Activated CD4-positive, alpha-beta T cell treated with anti-CD3 and anti-CD28 coated beads, Interleukin-2, amount 50 U/mL, for 16 hours (primary cell): ENCODE measurements around the gene SLIT3.
A peak's percentile ranks its signal among the peaks of the same experiment; 100 is the strongest.

Experiments
- DNase-seq: peaks from one replicate; pipeline ENCODE4 v3.0.0-alpha.2; 2020

The SLIT3 gene

DNA sequence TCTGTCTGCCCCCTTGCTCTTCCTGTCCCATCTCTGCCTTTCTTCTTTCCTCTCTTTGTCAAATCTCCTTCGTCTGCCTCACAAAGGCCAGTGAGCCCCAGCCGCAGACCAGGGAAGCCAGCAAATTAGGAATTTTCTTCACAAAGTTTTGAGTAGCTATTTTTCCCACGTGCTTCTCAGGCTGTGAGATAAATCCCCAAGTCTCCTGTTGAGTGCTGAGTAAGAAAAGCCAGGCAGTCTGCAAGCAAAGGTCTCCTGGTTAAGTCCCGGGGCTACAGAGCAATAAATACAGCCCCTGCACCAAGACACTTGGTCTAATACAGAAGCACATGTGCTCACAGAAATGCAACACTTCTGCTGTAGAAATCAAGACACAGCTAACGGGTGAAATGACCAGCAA lies 284.9 kb downstream of the SLIT3 start:
- DNase-seq: no peak

DNA sequence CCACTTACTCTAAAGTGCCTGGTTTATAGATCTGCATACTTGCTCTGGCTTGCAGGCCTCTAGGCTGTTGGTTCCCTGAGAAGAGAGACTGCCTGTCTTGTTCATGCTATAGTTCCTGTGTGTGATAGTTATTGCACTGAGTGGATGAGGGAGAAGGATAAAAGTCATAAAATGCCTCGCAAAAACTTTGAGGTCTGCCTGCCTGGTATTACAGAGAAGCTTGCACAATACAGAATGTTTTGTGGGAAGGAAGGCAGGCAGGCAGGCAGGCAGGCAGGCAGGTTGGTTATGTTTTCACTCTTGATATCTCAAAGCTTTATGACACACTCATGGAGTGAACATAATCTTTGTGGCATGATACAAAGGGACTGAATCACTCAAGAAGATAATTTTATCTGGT lies 287.1 kb downstream of the SLIT3 start:
- DNase-seq: no peak

DNA sequence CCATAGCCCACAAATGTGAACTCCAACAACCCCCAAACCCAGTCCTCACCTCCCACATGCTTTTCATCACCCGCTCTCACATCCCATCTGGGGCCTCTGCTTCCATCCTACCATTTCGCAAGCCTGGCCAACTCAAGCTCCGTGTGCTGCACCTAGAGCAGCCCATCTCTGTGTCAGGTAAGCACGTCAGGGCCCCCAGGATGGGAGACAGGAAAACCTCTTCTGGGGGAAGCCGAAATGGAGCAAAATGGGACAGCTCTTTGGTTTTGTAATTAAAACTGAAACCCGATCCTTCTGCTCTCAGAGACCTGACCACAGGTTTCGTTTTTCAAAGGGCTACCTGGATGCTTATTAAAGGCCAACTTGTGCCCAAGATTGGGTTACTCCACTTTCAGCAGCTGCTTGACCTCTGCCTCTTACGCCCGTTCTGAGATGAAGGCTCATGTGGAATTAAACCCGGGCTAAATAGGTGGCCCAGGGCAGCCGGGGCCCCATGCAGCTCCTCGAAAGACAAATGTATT lies 287.7 kb downstream of the SLIT3 start:
- DNase-seq: no peak

DNA sequence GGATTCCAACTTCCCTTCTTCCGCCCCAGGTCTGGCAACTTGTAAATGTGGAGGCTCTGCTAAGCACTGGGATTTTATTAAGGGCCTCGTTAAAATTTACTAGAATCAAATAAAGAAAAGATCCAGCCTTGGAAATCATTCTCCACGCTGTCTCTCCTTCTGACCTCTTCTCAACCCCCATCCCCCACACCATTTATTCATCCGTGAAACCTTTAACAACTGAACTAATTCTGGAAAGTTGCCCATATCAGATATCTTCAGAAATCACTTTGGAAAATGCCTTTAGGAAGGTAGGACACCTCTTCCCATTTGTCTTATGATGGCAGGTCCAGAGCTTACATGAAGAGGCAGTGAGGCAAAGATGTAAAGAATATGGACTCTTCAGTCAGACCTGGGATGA lies 288.5 kb downstream of the SLIT3 start:
- DNase-seq: no peak

DNA sequence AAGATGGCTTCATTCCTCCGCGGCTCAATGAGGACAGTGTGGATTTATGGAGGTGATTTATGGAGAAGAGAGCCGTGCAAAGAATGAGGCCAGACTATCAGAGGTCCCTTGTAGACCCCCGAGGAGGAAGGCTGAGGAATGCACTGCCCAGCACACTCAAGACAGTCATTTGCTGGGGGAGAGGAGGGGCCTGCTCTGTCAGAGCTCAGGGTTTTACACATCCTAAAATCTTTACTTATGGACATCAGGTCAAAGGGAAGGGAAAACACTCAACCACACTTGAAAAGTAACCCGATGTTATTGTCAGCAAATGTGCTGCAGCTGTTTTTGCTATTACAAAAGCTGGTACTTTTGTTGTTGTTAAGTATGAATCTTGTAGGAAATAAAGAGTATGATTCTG lies 289.5 kb downstream of the SLIT3 start:
- no peak for DNase-seq

DNA sequence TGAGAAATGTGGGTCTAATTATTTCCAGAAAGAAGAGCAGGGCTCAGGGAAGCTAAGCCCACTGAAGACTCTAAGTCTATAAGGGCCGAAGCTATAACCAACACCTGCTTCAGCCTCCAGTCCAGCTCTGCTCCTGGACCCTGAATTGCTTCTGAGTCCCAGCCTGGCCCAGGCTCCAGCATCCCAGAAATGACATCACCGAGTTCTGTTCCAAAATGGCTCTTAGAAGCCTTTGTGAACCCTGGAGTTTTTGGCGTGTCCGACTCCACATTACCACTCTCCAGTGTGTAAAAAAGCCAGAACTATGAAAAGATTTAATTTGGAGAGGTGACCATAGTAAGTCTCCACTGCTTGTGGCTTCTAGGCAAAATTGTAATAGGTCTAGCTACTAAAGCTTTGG lies 289.9 kb downstream of the SLIT3 start:
- no peak for DNase-seq

DNA sequence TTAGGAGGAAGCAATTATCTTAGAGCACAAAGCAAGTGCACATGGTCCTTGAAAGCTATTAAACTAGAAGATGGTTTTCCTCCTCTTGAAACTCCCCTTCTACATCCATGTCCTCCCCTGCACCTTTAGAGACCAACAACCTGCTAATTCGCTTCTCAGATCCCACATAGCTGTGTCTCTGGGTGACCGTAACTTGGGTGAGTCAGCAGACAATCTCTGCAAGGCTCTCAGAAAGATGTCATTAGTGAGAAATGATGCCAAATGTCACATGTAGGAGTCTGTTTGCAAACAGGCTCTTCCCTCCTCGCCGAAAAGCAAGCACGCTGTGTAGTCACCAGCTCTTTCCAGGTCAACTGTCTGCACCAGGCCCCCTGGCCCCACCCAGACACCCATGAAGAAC lies 291.8 kb downstream of the SLIT3 start:
- no peak for DNase-seq

DNA sequence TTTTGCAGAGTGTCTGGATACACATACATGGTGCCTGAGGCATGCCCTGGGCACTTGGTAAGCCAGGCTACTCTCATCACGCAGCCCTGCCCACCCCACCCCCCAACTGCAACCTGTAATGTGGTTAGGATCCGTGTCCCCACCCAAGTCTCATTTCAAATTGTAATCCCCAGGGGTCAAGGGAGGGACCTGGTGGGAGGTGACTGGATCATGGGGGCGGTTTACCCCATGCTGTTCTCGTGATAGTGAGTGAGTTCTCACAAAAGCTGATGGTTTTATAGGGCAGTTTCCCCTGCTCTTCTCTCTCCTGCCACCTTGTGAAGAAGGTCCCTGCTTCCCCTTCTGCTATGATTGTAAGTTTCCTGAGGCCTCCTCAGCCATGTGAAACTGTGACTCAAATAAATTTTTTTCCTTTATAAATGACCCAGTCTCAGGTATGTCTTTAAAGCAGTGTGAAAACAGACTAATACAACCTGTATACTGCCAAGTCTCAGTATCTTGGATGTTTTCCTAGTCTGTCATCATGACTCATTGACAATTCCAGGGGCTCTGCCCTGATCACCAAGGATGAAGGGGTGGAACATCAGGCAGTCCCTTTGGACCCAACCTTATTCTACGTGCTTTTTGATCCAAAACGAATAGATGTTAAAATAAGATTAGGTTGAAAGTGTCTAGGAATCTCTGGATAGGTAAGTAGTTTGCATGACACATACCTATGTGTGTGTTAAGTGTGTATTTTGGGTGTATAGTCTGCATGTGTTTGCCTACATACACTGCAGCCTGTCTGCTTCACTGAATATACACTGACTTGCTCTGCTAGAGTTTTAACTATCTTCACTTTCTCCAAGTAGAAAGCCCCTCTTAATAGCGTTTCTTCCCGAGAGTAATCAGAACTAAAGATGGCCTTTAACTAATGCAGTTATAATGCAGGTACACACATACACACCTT lies 293.8 kb downstream of the SLIT3 start:
- no peak for DNase-seq

DNA sequence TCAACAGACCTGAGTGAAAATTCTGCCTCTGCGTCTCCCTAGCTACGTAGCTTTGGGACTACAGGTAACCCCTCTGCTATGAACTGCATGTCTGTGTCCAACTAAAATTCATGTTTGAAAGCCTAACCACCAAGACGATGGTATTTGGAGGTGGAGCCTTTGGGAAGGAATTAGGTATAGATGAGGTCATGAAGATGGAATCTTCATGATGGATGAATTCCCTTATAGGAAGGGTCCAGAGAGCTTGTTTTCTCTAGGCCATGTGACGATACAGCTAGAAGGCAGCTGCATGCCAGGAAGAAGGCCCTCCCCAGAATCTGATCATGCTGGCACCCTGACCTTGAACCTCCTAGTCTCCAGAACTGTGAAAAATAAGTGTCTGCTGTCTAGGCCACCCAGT lies 296.4 kb downstream of the SLIT3 start:
- DNase-seq: no peak

DNA sequence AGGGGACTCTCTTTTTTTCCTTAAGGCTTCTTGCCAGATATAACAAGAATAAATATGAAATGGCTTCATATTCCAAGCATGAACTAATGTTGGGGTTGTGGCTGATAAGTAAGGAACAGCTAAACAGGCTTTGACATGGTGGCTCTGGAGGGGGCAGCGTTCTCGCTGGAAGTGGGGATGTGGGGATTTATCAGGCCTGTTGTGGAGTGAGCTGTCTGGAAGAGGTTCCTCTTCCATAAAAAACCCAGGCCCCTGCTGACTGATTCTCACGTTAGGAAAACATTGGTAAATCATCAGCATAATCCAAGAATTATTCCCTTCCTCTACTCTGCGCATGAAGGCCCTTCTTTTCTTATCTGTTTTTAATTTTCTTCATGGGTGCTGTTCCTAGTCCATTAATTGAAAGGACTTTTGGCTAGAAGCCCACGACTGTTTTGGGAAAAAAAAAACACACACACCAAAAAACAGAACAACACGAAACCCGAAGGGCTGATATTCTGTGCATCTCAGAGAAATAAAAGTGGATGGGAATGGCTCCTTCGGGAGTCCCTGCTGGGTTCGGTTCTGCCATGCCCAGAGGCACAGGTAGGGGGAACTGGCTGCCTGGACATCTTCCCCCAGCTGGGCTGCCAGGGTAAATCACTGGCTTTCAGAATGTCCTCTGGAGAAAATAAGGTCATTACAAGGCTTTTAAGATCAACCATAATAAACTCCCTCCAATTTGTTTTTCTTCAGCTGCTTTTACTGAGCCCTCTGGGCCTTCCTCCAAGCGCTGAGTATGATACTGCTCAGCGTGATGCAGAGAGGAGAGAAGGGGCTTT lies 297.0 kb downstream of the SLIT3 start:
- DNase-seq: no peak

DNA sequence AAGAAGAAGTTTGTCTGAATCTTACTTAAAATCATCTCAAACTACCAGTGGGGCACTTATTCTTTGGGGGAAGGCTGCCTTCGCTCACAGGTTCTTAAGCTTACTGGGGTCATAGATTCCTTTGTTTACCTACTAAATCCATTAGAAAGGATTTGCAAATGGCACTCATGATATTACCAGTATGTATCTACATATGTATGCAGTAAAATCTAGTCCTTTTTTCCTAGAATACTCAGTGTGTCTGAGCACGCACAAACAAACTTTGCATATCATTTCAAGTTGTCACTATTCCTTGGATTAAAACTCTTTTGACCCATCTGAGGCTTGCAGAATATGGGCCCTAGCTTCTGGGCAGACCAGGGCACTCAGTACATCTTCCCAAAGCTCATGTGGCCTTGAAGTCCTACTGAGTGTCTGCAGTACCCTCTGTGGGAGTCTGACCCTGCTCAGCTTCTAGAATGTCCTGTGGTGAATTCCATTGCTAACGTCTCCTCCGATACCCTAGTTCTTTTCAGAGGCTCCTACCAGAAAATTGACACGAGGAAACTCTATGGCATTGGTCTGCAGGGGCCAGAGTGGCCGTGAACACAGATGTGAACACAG lies 297.9 kb downstream of the SLIT3 start:
- DNase-seq: no peak

DNA sequence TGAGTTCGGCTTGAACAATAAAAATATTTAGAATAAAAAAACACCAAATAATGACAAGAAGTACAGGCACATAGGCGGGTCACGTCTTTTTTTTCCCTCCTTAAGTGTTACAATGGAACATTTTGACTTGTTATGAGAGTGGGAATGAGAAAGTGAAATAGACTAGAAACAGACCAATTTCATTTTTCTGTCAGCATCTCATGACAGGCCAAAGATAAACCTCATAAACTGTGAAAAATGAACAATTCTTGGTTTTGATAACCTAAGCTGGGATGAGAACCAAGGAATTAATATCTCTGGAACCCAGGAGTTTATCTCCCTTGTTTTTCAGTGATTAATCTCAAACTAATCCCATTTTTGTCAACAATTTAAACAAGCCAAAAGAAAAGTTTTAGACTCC lies 299.5 kb downstream of the SLIT3 start:
- no peak for DNase-seq

DNA sequence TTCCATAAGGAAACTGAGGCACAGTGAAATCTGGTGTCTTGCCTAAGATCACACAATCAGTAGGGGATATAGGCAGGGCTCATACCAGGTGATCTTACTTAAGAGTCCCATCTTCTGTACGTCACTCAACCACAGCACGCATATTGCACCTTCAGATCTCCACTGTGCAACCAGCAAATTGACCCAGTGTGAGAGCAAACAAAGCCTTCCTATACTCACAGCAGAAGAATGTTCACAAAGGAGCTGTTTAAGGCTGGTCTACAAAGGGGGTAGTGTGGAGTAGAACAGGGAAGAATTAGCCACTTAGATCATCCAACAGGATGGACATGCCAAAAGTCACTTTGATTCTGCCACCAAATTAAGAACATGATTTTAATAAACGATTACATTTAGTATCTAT lies 305.9 kb downstream of the SLIT3 start:
- DNase-seq: no peak

DNA sequence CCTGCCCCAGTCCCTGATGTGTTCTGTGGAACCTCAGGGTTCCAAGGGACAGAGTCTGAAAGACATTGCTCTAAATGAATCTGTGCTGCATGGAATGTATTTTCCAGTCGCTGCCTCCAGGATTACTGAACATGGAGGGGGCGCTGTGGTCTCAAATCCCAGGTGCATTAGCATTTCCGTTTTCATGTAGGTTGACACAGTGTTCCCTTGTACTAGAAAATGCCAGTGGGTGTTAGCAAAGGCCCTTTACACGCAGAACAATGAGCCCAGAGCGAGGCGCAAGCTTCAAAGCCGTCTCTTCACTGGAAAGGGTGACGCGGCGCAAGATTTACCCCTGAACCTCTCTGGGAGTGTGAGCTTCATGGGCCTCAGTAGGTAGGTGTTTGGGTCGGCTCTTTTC lies 308.3 kb downstream of the SLIT3 start:
- DNase-seq: no peak

DNA sequence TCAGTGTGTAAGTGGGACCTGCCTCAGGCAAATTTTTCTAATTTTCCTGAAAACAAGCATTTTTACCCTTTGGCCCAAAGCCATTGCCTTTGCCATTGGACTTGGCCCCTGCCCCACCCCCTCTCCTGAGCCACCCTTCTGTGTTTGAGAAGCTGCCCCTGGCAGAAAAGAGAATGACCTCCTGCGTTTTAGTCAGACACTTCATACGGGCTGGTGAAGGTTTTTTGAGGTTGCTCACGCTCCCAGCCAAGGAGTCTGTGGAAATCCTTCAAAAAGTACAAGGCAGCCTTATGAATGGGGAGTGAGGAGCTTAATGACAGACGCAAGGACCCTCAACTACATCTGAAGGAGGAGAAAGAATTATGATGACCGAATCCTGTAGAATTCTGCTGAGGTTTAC lies 308.9 kb downstream of the SLIT3 start:
- DNase-seq: no peak

DNA sequence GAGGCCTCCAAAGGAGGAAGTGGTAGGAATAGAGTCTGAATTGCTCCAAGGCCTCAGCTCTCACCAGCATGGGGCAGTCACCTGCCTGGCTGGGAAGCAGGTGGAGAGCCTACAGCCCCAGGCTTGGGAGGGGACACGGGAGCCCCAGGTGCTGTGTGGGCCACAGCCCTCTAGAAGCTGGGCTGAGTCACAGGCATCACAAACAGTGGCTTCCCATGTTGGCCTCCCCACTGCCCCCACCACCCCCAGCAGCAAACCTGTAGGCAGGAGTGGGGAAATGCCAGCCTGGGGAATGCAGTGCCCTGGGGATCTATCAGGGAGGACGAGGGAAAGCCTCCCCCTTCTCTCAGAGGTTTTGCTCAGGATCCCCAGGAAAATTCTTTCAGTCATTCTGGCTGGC lies 309.6 kb downstream of the SLIT3 start:
- DNase-seq: no peak

DNA sequence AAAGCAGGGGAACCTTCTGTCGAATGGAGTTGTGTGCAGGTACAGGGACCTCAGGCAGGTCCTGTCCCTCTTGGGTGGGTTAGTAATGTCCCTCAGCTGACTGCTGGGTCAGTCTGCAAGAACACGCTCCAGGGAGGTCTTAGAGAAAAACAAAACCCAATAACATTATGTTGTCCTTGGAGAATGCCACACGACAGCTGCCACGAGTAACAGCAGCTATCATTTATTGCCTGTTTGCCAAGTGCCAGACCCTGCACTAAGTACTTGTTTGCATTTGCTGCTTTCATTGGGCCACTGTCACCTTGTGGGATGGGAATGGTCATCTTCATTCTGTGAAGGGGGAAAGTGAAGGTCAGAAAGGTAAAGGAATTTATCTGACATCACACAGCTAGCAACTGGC lies 310.3 kb downstream of the SLIT3 start:
- DNase-seq: no peak

DNA sequence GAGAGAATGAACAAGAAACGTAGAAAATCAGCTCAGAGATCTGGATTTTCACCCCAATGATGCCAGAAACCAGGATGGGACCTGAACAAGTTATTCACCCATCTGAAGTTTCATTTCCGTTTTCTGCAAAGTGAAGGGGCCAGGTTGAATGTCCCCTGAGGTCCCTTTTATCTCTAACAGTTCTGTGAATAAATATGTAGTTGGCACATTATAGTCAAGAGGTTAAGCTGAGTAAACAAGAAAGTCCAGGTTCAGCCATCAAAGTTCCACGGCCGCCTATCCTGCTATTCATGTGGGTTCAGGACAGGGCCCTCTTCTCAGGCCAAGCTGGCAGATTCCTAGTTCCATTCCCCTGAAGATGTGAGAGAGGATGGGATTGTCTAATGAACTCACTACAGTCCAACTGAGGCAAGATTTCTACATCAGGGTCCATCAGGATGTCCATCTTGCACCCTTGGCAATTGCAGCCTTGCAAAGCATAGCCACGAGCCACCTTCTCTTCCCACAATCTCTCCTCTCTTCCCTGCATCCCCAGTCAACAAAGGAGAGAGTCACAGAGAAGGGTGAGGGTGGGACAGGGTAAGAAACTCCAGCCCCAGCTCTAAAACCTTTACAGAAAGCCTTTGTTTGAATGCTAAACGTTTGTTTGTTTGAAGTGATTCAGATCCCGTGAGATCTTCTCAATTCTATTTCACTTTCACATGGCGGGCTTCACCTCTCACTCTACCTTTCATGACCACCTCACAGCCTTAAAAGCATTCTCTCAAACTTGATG lies 311.0 kb downstream of the SLIT3 start:
- no peak for DNase-seq

DNA sequence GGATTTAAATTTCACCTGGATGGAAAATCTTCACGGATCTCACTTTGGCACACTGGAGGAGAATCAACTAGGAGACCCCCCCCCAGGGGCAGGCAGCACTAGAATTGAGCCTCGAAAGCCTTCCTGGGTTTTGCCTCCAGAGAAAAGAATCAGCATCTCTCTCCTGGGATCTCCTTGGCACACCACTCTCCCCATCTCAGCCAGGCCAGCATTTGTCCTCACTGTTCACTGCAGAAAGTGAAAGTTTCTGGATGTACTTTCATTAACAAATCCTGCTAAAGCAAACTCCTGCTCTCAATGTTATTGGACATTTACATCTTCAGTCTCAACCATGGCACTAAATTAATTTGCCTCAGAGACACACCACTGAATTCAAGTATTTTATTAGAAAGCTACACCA lies 312.2 kb downstream of the SLIT3 start:
- DNase-seq: no peak

DNA sequence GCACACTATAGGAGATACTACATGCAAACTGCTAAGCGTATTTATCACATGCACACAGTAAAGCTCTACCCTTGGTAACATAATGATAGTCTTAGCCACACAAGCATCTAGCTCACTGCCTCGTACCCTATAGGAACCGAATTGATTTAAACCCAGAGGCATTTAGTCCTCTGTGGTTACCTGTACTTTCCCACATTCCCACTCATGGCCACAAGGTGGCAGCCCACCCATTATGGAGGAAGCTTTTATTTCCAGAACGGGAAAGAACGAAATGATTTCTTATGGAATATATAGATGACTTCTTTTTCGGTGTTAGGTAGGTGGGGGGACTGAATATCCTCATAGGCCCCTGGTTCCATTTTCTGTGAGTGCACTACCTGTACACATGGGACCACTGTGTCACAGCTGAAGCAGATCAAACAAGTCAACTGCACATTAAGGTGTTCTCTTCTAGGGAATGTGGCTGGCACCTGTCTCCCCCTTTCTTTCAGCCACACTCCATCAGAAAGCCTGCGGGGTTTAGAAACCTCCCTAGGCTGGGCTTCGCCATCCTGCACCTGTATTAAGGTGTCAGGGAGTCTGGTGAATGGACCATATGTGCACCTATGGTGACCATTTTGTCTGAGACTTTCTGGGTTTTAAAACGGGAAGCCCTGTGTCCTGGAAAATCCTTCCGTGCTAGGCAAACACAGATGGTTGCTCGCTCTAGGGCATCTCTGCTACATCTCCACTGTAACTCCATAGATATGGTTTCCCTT lies 313.2 kb downstream of the SLIT3 start:
- DNase-seq: peak; percentile 48

DNA sequence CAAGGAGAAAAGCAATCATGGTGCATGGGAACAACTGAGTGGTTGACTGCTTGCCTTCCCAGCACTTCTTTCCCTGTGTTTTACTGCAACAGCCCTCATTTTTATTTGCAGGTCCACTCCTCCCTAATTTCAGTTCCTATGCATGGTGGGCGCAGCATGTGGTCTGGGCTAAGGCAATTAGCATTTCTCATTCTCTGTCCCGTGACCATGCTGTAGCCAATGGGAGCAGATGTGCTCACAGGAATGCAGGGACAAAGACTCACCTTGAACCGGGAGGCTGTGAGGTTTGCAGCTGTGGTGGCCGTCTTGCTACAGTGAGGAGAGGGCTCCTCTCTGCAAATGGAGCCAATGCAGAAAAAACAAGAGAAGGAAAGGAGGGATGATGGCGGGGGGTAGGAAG lies 315.5 kb downstream of the SLIT3 start:
- no peak for DNase-seq

DNA sequence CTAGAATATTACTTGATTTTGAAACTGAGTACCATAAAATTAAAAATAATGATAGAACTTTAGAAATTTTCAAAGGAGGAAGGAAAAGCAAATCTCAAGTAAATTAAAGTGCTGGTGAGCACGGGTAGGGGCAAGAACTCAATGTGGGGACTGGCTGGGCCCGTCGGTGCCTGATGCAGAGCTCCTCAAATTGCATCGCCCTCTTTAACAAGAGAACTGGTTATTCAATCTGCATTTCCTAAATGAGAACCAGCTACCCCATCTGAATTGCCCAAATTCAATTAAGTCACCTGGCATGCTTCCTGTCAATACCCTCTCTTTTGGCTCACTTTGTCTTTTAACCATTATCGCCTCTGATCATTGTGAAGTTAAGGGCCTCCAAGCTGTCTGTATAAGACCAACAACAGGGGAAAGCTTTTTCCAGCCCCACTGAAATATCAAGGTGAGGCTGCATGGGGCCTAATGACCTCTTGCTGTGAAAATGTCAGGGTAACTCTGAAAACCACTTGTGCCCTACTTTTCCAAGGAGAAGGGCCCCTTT lies 316.7 kb downstream of the SLIT3 start:
- no peak for DNase-seq
